ENCODE measurements around the gene LRRC57.

GRCh38 chr15:42592716-42593115 is 44.1 kb upstream of the LRRC57 start:
- TF ChIP-seq JUND (IDR thresholded peaks at IDR 0.05) (no peak), YY1 (IDR thresholded peaks at IDR 0.05) (no peak), TAF1 (conservative IDR thresholded peaks at IDR 0.05) (no peak), REST (IDR thresholded peaks at IDR 0.05) (no peak), SP1 (IDR thresholded peaks at IDR 0.05) (no peak)
- TF ChIP-seq, protein P1, sequence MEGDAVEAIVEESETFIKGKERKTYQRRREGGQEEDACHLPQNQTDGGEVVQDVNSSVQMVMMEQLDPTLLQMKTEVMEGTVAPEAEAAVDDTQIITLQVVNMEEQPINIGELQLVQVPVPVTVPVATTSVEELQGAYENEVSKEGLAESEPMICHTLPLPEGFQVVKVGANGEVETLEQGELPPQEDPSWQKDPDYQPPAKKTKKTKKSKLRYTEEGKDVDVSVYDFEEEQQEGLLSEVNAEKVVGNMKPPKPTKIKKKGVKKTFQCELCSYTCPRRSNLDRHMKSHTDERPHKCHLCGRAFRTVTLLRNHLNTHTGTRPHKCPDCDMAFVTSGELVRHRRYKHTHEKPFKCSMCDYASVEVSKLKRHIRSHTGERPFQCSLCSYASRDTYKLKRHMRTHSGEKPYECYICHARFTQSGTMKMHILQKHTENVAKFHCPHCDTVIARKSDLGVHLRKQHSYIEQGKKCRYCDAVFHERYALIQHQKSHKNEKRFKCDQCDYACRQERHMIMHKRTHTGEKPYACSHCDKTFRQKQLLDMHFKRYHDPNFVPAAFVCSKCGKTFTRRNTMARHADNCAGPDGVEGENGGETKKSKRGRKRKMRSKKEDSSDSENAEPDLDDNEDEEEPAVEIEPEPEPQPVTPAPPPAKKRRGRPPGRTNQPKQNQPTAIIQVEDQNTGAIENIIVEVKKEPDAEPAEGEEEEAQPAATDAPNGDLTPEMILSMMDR (IDR thresholded peaks at IDR 0.05; ENCODE audit: low read depth, low read length, missing input control): no peak
